AG09319 (cell line): ENCODE data around the gene OFD1.
A peak's percentile ranks its signal among the peaks of the same experiment; 100 is the strongest.

Source experiments
- DNase-seq: peaks from one replicate; pipeline ENCODE4 v3.0.0-alpha.2; 2010; ENCODE audit warnings: low read depth; ENCODE audit errors: extremely low read depth
- CTCF ChIP-seq: IDR thresholded peaks from 2 replicates; pipeline ENCODE4 v1.5.1; 2011; ENCODE audit warnings: low read depth, mild to moderate bottlenecking, inconsistent platforms, low read length, moderate library complexity

The OFD1 gene, protein sequence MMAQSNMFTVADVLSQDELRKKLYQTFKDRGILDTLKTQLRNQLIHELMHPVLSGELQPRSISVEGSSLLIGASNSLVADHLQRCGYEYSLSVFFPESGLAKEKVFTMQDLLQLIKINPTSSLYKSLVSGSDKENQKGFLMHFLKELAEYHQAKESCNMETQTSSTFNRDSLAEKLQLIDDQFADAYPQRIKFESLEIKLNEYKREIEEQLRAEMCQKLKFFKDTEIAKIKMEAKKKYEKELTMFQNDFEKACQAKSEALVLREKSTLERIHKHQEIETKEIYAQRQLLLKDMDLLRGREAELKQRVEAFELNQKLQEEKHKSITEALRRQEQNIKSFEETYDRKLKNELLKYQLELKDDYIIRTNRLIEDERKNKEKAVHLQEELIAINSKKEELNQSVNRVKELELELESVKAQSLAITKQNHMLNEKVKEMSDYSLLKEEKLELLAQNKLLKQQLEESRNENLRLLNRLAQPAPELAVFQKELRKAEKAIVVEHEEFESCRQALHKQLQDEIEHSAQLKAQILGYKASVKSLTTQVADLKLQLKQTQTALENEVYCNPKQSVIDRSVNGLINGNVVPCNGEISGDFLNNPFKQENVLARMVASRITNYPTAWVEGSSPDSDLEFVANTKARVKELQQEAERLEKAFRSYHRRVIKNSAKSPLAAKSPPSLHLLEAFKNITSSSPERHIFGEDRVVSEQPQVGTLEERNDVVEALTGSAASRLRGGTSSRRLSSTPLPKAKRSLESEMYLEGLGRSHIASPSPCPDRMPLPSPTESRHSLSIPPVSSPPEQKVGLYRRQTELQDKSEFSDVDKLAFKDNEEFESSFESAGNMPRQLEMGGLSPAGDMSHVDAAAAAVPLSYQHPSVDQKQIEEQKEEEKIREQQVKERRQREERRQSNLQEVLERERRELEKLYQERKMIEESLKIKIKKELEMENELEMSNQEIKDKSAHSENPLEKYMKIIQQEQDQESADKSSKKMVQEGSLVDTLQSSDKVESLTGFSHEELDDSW

GRCh38 chrX:13734278-13735172 is at the start of gene OFD1, which contains the start of gene TRAPPC2:
Gene OFD1 (plus strand): TSS chrX:13734748. CDS start chrX:13735072, 324 bp downstream.
Gene TRAPPC2 (minus strand): TSS chrX:13734620. CDS start chrX:13719963, 14,657 bp downstream.
- no peak for TF ChIP-seq CTCF
- peak; percentile 89 for DNase-seq

DNA sequence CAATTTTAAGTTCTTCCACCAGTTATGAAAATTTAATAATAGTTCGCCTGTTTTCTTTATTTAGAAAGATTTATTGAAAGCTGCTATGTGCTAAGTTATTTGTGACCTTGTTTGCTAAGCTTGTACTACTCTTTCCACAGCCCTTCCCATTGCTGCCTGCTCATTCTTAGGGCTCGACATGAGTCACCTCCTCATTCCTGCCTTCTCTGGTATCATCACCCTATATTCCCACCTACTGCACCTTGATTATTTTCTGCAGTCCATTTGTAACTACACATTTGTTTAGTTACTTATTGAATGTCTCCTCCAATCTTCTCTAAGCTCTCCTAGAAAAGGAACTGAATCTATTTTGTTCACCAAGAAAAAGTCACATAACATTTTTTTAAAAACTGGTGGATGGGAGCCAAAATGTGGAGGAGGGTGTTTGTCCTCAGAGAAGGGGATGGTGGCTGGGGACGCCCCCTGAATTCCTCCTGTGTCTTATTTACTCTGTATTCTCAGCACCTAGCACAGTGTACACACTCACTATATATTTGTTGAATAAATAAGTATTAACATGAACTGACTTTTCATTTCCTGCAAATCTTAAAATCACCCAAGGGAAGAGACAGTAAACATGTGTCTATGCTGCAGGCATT is 49.3 kb upstream of the OFD1 start:
- no peak for TF ChIP-seq CTCF
- no peak for DNase-seq

GRCh38 chrX:13687203-13687602 is 47.3 kb upstream of the OFD1 start:
- no peak for TF ChIP-seq CTCF
- DNase-seq = no peak

DNA sequence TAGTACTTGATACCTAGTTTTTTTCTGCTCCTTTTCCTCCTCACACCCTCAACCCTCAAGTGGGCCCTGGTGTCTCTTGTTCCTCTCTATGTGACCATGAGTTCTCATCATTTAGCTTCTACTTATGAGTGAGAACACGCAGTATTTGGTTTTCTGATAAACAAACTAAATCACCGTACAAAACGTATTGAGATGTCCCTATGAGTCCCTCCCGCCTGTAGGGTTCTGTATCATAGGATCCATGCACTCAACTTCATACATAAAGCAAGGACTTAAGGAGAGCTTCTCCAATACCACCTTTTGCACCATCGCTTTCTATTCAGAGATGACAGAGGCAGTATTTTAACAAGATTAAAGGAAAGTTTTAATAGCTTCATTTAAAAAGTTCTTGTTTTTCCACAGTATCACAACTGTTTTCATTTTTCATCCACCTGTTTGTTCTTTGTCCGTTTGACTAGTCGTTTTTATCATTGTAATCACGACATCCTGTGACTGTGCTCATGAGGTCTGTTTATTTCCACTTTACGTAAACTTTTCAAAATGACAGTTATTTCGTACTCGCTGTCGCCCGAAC is 46.1 kb upstream of the OFD1 start:
- DNase-seq = no peak
- TF ChIP-seq CTCF = no peak

GRCh38 chrX:13688958-13689740 is 45.4 kb upstream of the OFD1 start, which contains the start of gene RAB9A:
Gene RAB9A (plus strand): TSS chrX:13689128. CDS start chrX:13708747, 19,619 bp downstream.
- TF ChIP-seq CTCF = no peak; the same call in none of the 2 replicates
- peak; percentile 28 for DNase-seq
